Measurements from ENCODE around the gene ZNRF1.
"Not testable (repeated sequence)": the region's sequence is repeated elsewhere in the genome, so short reads cannot be mapped to it uniquely, and the experiment has no call there.

- TF ChIP-seq CTCF, POLR2A (IDR thresholded peaks at IDR 0.05): not testable (repeated sequence)
Observed at GRCh38 chr16:74989864-74990263, 9.0 kb upstream of the ZNRF1 start.
